H9 (cell line): Measurements from ENCODE around the gene CD8A. TPM values are rescaled to one million over a fixed set of nuclear protein-coding genes. Genes with fewer than 3 reads are reported as not detected.

Experiments used
- DNase-seq: peaks from one replicate; pipeline ENCODE4 v3.0.0-alpha.2; 2017
- H2AFZ ChIP-seq: one replicate; pipeline ENCODE4 v1.6.1; 2013; ENCODE audit warnings: mild to moderate bottlenecking, low read length, control low read depth, moderate library complexity
- H2AK5ac ChIP-seq: 2 replicates; pipeline ENCODE4 v1.6.1; 2013; ENCODE audit warnings: low read length, control low read depth, mixed read lengths; ENCODE audit not compliant: insufficient read length
- H2BK120ac ChIP-seq: one replicate; pipeline ENCODE4 v1.6.1; 2013; ENCODE audit warnings: low read depth, mild to moderate bottlenecking, low read length, control low read depth, inconsistent platforms; ENCODE audit not compliant: poor library complexity, severe bottlenecking
- H2BK12ac ChIP-seq: 2 replicates; pipeline ENCODE4 v1.6.1; 2013; ENCODE audit warnings: low read length, control low read depth, mixed read lengths, low read depth; ENCODE audit not compliant: insufficient read length
- H2BK15ac ChIP-seq: 2 replicates; pipeline ENCODE4 v1.6.1; 2013; ENCODE audit warnings: low read depth, low read length, control low read depth
- H2BK20ac ChIP-seq: one replicate; pipeline ENCODE4 v1.6.1; 2013; ENCODE audit warnings: low read depth, mild to moderate bottlenecking, low read length, control low read depth, inconsistent platforms; ENCODE audit not compliant: poor library complexity, severe bottlenecking
- H2BK5ac ChIP-seq: 2 replicates; pipeline ENCODE4 v1.6.1; 2013; ENCODE audit warnings: low read length, control low read depth, mixed read lengths; ENCODE audit not compliant: insufficient read length
- H3K14ac ChIP-seq: 2 replicates; pipeline ENCODE4 v1.6.1; 2013; ENCODE audit warnings: low read length, control low read depth; ENCODE audit not compliant: insufficient read depth
- H3K18ac ChIP-seq: 2 replicates; pipeline ENCODE4 v1.6.1; 2013; ENCODE audit warnings: low read depth, mild to moderate bottlenecking, mixed read lengths, low read length, control low read depth; ENCODE audit not compliant: insufficient read length
- H3K23ac ChIP-seq: 2 replicates; pipeline ENCODE4 v1.6.1; 2013; ENCODE audit warnings: low read length, control low read depth, mixed read lengths, low read depth; ENCODE audit not compliant: insufficient read length
- H3K23me2 ChIP-seq: 2 replicates; pipeline ENCODE4 v1.6.1; 2013; ENCODE audit warnings: low read depth, mild to moderate bottlenecking, mixed read lengths, low read length, control low read depth; ENCODE audit not compliant: insufficient read length, poor library complexity, severe bottlenecking
- H3K27ac ChIP-seq: 2 replicates; pipeline ENCODE4 v1.5.1; 2013; ENCODE audit warnings: low read length, control low read depth, mixed read lengths, low read depth; ENCODE audit not compliant: insufficient read length
- H3K27me3 ChIP-seq: 2 replicates; pipeline ENCODE4 v1.6.1; 2013; ENCODE audit warnings: low read length, control low read depth, inconsistent platforms; ENCODE audit not compliant: insufficient read depth
- H3K4ac ChIP-seq: 2 replicates; pipeline ENCODE4 v1.6.1; 2013; ENCODE audit warnings: low read depth, mild to moderate bottlenecking, control low read depth, inconsistent platforms, low read length, moderate library complexity
- H3K4me1 ChIP-seq: 2 replicates; pipeline ENCODE4 v1.6.1; 2013; ENCODE audit warnings: low read length, control low read depth, inconsistent platforms; ENCODE audit not compliant: insufficient read depth
- H3K4me2 ChIP-seq: 2 replicates; pipeline ENCODE4 v1.6.1; 2013; ENCODE audit warnings: low read length, control low read depth, mixed read lengths; ENCODE audit not compliant: insufficient read length, insufficient read depth
- H3K56ac ChIP-seq: 2 replicates; pipeline ENCODE4 v1.6.1; 2013; ENCODE audit warnings: low read depth, mild to moderate bottlenecking, mixed read lengths, low read length, control low read depth; ENCODE audit not compliant: insufficient read length
- H3K79me1 ChIP-seq: 2 replicates; pipeline ENCODE4 v1.6.1; 2013; ENCODE audit warnings: low read depth, mild to moderate bottlenecking, moderate library complexity, low read length, control low read depth, inconsistent platforms; ENCODE audit not compliant: insufficient read depth, poor library complexity, severe bottlenecking
- H3K79me2 ChIP-seq: 2 replicates; pipeline ENCODE4 v1.6.1; 2013; ENCODE audit warnings: low read length, control low read depth, inconsistent platforms; ENCODE audit not compliant: insufficient read depth
- H3K9ac ChIP-seq: 2 replicates; pipeline ENCODE4 v1.6.1; 2013; ENCODE audit warnings: low read length, control low read depth, mixed read lengths; ENCODE audit not compliant: insufficient read length; ENCODE audit errors: extremely low read depth
- H3K9me3 ChIP-seq: one replicate; pipeline ENCODE4 v1.6.1; 2013; ENCODE audit warnings: low read depth, low read length, inconsistent platforms; ENCODE audit not compliant: control insufficient read depth
- H3T11ph ChIP-seq: one replicate; pipeline ENCODE4 v1.6.1; 2013; ENCODE audit warnings: mild to moderate bottlenecking, low read length, control low read depth, inconsistent platforms
- H4K20me1 ChIP-seq: one replicate; pipeline ENCODE4 v1.6.1; 2013; ENCODE audit not compliant: control insufficient read depth, insufficient read length, insufficient read depth
- H4K5ac ChIP-seq: 2 replicates; pipeline ENCODE4 v1.6.1; 2013; ENCODE audit warnings: low read depth, mild to moderate bottlenecking, mixed read lengths, low read length, control low read depth; ENCODE audit not compliant: insufficient read length
- H4K8ac ChIP-seq: replicated peaks from 2 replicates; pipeline ENCODE4 v1.6.1; 2013; ENCODE audit warnings: low read length, control low read depth, mixed read lengths, low read depth; ENCODE audit not compliant: insufficient read length
- H4K91ac ChIP-seq: 2 replicates; pipeline ENCODE4 v1.6.1; 2013; ENCODE audit warnings: low read depth, mild to moderate bottlenecking, moderate library complexity, mixed read lengths, low read length, control low read depth; ENCODE audit not compliant: insufficient read length
- H3K27ac Mint-ChIP-seq, 3 experiments: 2 replicates in 2 of 3; 3 replicates in 1 of 3; pipeline ENCODE4 v1.8.0; 2020 to 2021; ENCODE audit warnings: mixed read lengths in 3 of 3, mild to moderate bottlenecking in 1 of 3, moderate library complexity in 1 of 3
- H3K27me3 Mint-ChIP-seq: 2 replicates; pipeline ENCODE4 v1.8.0; 2021; ENCODE audit warnings: low read depth, mild to moderate bottlenecking, moderate library complexity, mixed read lengths
- H3K36me3 Mint-ChIP-seq, 3 experiments: 2 replicates in 2 of 3; 3 replicates in 1 of 3; pipeline ENCODE4 v1.8.0; 2020 to 2021; ENCODE audit warnings: low read depth in 3 of 3, mixed read lengths in 3 of 3; ENCODE audit not compliant: insufficient read depth in 1 of 3
- H3K4me1 Mint-ChIP-seq, 2 experiments: 2 replicates each; pipeline ENCODE4 v1.8.0; 2020; ENCODE audit warnings: mixed read lengths in 2 of 2
- H3K4me3 Mint-ChIP-seq, 2 experiments: 2 replicates in 1 of 2; 3 replicates in 1 of 2; pipeline ENCODE4 v1.8.0; 2020 to 2021; ENCODE audit warnings: mild to moderate bottlenecking in 2 of 2, mixed read lengths in 2 of 2, moderate library complexity in 1 of 2
- H3K9me3 Mint-ChIP-seq, 2 experiments: 2 replicates in 1 of 2; 3 replicates in 1 of 2; pipeline ENCODE4 v1.8.0; 2020; ENCODE audit warnings: mild to moderate bottlenecking in 2 of 2, mixed read lengths in 2 of 2, moderate library complexity in 1 of 2
- CTCF ChIP-seq: fragments of 200-600 bp; sonication (generic); conservative IDR thresholded peaks from 3 replicates; pipeline ENCODE4 v1.8.0; 2021; ENCODE audit warnings: antibody characterized with exemption, mild to moderate bottlenecking
- WGBS: extraction: QIAGEN DNeasy Blood & Tissue Kit; methylation state at CpG from one replicate; pipeline ENCODE4 v1.1.7; 2013; ENCODE audit warnings: missing lambda C conversion rate, low lambda C conversion rate, mixed read lengths; ENCODE audit not compliant: insufficient read length; ENCODE audit errors: extremely low coverage; 5-methylcytosine and 5-hydroxymethylcytosine counted together
- total RNA-seq: library from RNA; stranded (reverse); gene quantifications from 2 replicates; pipeline ENCODE4 v1.2.1, GENCODE V29; 2021

CD8A gene
- total RNA-seq, 1 experiment from 2014 or later = not detected

DNA sequence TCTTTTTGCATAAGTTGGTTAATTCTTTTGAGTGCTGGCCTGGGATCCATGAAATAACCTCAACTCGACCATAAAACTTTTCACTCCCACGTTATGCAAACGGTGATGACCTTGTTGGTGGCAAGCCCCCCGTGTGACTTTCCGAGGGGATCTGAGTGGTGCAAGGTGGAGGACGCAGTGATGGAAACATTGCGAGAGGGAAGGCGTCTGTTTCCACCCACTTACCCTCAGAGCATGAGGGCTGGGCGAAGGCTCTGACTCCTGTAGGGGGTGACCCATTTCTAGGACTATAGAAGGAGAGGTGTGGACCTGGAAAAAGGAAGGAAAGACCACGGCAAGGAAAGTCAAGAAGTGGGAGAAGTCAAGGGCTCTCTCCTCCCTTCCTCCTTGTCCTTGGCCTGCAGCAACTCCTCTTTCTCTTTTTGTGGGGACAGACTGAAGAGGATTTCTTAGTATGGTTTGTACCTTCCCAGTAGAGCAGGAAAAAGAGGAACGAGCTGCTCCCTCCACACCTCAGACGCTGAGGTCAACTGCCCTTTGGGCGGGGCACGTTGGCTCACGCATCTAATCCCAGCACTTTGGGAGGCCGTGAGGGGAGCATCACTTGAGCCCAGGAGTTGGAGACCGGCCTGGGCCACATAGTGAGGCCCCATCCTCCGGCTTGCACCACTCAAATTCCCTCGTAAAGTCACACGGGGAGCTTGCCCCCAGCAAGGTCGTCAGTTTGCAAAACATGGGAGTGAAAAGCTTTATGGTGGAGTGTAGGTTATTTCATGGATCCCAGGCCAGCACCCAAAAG lies 15.5 kb upstream of the CD8A start:
- H4K20me1 ChIP-seq = no peaks in the 10 kb centered on the region
- Mint-ChIP-seq H3K27ac (no peak overlapping the region), H3K36me3 (no peaks in the 10 kb centered on the region; a peak in 1 of 7 replicates), H3K4me1 (peaks cover 6 to 7% of the 10 kb centered on the region in 2 experiments; a peak in 3 of 4 replicates), H3K9me3 (no peaks in the 10 kb centered on the region), H3K27me3 (peaks cover 44% of the 10 kb centered on the region), H3K4me3 (peak overlapping the region in 1 of 2 experiments; percentile 46; a peak in 2 of 5 replicates)
- no peak overlapping the region for H2AK5ac ChIP-seq
- no peak overlapping the region for H2BK15ac ChIP-seq
- H3K79me1 ChIP-seq = no peaks in the 10 kb centered on the region
- H4K91ac ChIP-seq = no peak overlapping the region
- H4K8ac ChIP-seq = no peak overlapping the region
- H2AFZ ChIP-seq = no peak overlapping the region
- no peaks in the 10 kb centered on the region for H3K9me3 ChIP-seq
- no peaks in the 10 kb centered on the region for H3K79me2 ChIP-seq
- no peak overlapping the region for H3K27ac ChIP-seq
- no peak for TF ChIP-seq CTCF
- no peak overlapping the region for H3K18ac ChIP-seq
- H2BK5ac ChIP-seq = no peak overlapping the region
- H3K14ac ChIP-seq = no peak overlapping the region
- H3K27me3 ChIP-seq = no peaks in the 10 kb centered on the region; the same call in 1 of the 2 replicates
- WGBS = no CpG with 5 or more reads among the region's 21 CpGs
- no peak overlapping the region for H2BK20ac ChIP-seq
- no peak overlapping the region for H3K23ac ChIP-seq
- H4K5ac ChIP-seq = no peak overlapping the region
- peaks cover 10% of the 10 kb centered on the region for H3K23me2 ChIP-seq
- no peak overlapping the region for H2BK120ac ChIP-seq
- H3K56ac ChIP-seq = no peak overlapping the region
- H3K4ac ChIP-seq = no peak overlapping the region
- no peak overlapping the region for H2BK12ac ChIP-seq
- no peak for DNase-seq
- H3K4me2 ChIP-seq = no peak overlapping the region
- no peak overlapping the region for H3T11ph ChIP-seq
- H3K4me1 ChIP-seq = peaks cover 3% of the 10 kb centered on the region; the same call in 1 of the 2 replicates
- no peak overlapping the region for H3K9ac ChIP-seq
